HG02973 (cell line): ENCODE data around the gene BCORL1.
A peak's percentile ranks its signal among the peaks of the same experiment; 100 is the strongest.

Experiments
- ATAC-seq: cut with Tn5 transposase; IDR thresholded peaks from one replicate; pipeline ENCODE4 v1.9.1; 2021; ENCODE audit warnings: moderate library complexity; ENCODE audit not compliant: unreplicated experiment

Gene BCORL1

DNA sequence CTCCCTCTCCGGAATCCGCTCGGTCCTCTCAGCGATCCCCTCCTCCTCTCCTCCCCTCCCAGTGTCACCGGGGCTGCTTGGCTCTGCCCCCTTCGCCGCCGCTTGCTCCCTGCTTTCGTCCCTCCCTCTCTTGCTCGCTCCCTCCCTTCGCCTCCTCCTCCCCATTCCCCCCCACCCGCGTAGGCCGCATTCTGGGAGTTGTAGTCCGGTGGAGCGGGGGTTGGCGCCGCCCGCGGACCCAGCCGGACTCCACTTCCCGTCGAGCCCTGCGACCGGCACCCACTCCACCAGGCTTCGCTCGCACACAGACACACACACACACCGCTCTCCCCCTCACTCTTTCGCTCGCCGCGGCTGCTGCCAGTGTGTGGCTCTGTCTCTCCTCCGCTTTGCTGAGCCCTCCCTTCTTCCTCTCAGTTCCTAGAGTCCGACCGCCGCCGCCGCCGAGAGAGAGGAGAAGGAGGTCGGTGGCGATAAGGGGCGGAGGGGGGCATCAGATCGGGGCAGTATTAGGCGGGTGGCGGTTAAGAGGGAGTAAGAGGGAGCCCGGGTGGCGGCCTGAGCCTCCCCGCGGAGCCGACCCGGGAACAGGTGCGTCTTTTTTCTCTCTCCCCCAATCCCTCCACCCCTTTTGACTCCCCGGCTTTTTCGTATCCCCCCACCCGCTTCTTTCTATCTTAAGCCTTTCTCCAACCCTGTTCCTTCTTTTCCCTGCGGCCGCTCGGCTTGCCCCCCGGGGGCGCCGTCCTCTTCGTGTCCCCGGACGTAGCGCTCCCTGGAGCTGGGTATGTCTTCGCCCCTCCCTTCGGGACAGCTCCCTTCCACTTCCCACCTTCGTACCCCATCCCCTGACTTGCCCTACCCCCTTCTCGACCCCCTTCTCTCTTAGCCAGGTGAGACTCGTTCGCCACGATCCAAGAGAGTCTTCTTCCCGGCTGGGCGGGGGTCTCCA is at the start of gene BCORL1:
TSS of gene BCORL1 (plus strand) at position 336 of the 952 bp plus-strand sequence. CDS start 22,597 bp downstream, outside the sequence.
- ATAC-seq, result peak; percentile 87

- ATAC-seq, result peak; percentile 3
These were observed 49.6 kb upstream of the BCORL1 start for GRCh38 chrX:129932821-129933321.

DNA sequence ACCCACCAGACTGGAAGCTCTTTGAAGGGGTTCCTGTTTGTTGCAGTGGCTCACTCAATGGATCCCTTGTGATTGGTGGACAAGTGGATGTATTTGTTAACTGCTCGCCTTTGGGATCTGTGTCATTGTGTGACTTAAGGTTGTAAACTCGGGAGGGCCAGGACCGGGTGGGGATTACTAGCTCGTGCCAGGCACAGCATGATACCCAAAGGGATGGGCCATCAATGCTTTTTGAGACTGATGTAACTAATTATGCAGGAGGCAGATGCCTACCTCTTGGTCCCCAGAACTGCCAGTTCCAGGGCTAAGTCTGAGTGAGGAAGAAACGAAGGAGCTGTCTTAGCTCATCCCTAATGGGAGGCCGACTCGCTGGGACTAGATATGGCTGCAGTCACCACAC is 48.7 kb upstream of the BCORL1 start:
- no peak for ATAC-seq

DNA sequence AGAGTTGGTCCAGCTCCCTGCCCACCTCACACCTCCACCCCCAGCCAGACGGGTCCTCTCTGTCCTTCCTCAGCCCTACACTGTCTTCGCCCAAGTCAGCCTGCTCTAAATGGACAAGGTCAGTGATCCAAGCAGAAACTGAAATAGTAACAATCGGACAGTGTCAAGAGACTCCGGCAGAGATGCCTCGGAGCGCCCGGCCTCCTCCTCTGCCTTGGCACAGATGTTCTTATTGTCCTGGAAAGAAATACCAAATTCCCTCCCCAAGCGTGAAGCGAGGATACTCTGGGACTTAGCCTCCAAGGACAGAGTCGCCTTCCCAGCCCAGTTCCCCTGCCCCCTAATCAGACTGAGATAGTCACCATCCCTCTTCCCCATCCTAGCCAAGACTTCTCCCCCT is 48.0 kb upstream of the BCORL1 start:
- ATAC-seq, result no peak

DNA sequence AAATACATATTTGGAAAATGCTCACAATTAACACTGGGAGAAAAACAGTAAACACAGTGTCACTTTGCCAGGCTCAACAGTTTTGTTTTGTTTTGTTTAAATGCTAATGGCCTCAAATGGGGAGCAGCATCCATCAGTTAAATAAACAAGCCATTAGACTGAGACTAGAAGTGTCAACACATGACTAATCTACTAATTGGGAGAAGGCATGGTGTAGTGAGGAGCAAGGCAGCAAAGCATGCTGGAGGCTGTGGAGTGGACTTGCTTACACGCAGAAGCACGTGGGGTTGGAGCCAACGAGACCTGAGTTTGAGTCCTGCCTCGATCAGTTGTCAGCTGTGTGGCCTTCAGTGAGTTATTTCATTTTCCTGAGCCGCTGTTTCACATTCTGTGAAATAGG is 47.5 kb upstream of the BCORL1 start:
- ATAC-seq, result no peak

DNA sequence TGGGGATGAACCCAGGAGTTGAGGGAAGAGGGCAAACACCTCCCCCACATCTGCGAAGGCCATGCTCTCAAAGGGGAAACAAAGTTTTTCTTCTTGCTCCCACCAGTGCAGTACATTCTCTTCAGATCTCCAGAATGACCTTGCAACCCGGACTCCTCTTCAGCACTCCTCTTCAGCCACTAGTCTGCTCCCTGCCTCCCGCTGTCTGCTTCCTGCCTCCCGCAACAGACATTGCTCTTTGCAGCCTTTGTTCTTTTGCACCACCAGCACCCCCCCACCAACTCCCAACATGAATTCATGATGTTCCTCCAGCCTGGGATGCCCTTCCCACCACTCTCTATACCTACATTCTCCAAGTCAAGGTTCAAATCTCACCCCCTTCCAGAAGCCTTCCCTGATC is 44.4 kb upstream of the BCORL1 start:
- ATAC-seq, result no peak

- ATAC-seq, result no peak
These were observed 42.4 kb upstream of the BCORL1 start for GRCh38 chrX:129939986-129940385.

DNA sequence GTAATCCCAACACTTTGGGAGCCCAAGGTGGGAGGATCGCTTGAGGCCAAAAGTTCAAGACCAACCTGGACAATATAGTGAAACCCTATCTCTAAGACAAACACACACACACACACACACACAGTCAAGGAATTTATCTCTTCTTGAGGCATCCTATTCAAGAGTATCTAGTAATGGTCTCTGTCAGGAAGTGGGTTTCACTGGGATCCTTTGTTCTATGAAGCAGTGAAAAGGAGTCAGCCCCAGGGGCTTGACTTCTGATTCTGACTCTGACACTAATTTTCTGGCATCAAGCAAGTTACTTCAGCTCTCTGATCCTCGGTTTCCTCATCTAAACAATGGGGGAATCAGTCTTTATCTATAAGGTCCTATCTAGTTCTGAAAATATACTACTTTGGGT is 41.7 kb upstream of the BCORL1 start:
- no peak for ATAC-seq

DNA sequence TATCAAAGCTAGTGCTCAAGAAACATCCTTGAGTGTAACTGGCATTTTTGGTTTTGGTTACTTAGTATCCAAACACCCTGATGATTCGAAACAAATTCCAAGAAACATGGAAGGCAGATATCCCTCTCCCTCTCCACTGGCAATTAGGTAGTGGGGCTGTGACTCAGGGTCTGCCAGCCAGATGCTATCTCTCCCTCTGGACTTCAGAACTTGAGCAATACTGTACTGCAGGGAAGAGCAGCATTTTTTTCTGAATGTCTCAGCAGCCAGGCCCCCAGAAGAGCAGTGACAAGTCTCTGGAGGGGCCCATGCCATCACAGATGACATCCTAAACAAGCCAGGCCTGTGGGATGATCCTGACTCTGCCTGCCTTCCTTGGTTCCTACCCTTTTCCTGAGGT is 37.3 kb upstream of the BCORL1 start:
- ATAC-seq, result no peak

GRCh38 chrX:129953334-129953648 is 29.1 kb upstream of the BCORL1 start:
- ATAC-seq, result no peak

DNA sequence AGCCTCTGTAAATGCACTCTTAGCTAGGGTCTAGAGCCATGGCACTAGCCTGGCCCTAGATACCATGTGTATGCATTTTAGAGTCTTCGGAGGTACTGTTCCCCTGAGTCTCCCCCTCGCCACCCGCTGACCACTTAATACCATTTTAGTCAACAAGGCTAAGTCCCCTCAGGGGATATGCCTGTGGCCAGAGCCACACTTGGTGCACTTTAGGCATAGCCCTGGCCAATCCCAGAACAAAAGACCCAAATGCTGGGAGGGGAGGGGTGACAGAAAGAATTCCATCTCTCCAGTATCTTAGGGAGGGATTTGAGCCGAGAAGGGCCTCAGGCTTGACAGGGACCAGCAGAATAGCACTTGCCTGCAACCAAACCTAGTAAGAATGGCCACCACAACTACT is 28.6 kb upstream of the BCORL1 start:
- ATAC-seq, result no peak

GRCh38 chrX:129954804-129955203 is 27.6 kb upstream of the BCORL1 start:
- ATAC-seq, result no peak

DNA sequence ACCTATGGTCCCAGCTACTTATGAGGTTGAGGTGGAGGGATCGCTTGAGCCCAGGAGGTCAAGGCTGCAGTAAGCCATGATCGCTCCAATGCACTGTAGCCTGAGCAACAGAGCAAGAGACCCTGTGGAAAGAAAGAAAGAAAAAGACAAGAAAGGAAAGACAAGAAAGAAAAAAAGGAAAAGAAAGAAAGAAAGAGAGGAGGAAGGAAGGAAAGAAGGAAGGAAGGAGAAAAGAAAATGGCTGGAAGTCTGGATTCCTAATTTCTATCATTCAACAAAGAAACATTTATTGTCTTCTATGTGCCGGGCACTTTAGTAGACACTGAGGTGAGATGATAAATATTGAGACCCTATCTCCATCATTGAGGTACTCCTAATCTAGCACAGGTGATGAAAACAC is 26.8 kb upstream of the BCORL1 start:
- no peak for ATAC-seq

DNA sequence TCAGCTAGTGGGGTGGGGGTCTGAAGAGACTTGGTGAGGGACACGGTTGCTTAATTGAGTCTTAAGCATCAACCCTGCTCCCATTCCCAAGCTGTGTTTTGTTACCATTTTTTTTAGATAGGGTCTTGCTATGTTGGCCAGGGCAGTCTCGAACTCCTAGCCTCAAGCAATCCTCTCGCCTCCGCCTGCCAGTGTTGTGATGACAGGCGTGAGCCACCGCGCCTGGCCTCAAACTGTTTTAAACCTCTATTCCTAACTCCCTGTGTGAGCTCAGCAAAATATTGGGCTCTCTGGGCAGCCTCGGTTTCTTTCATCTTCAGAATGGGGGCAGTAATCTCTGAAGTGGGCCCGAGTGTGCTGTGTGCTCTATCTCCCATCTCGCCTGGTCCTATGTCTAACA is 26.3 kb upstream of the BCORL1 start:
- no peak for ATAC-seq

- ATAC-seq, result no peak
These were observed 25.7 kb upstream of the BCORL1 start for GRCh38 chrX:129956765-129957164.

DNA sequence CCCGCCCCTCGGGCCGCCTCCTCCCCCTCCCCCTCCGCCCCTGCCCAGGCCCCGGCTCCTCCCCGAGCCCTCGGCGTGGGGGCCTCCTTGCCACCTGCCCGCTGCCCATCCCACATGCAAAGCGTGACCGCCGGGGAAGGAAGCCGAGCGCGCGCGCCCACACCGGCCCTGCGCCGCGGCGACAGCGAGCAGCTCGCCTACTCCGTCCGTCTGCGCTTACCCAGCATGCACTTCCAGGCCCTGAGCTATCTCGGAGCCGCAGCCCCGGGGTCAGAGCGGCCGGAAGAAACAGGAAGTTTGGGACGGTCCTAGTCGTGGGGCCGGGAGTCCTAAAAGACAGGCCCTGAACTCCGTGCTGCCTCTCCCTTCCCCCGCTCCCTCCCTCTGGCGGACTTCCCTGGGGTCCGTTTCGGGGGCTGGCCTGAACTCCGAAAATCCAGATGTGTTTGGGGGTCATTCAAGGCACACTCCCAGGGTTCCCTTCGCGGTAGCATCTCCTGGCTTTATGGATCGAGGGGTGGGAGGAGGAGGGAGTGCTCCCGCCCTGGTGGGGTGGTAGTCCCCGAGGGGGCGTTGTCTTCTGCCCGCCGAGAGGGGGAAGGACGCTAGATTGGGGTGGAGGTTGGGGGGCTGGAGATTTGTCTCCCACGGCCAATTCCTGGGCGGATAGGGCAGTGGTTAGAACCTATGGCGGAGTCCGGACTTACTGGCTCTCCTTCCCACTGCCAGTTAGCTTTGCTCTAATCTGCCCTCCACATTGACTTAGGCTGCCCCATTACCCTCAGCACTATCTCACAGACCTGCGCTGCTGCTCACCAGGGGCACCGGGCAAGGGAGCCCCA is 25.0 kb upstream of the BCORL1 start:
- peak; percentile 58 for ATAC-seq

GRCh38 chrX:129958083-129958465 is 24.4 kb upstream of the BCORL1 start:
- ATAC-seq, result no peak

DNA sequence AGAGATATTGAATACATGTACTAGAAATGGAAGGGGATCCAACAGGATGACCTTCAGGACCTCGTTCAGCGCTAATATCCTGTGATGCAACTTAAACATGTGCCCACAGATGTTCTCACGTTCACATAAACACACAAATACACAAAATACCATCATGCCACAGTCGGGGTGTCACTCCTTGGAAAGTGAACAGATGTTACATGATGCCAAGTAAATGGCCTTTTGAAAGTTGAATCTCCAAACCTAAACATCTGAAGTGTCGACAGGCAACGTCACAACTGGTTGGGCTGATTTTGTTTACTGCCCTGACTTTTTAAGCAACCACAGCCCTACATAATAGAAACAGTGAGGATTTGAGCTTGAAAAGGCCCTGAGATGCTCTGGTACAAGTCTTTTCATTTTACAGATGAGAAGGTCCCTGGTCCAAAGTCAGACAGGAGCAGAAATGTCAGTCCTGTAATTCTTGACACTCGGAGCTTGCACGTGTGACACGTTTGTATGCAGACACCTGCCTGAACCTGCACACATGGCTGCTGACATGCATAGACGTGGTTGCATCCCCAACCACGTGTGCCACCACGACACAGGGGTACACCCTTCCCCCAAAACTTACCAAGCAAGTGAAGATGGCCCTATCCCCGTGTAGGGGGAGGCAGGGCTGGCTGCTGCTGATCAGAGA is 23.5 kb upstream of the BCORL1 start:
- no peak for ATAC-seq

DNA sequence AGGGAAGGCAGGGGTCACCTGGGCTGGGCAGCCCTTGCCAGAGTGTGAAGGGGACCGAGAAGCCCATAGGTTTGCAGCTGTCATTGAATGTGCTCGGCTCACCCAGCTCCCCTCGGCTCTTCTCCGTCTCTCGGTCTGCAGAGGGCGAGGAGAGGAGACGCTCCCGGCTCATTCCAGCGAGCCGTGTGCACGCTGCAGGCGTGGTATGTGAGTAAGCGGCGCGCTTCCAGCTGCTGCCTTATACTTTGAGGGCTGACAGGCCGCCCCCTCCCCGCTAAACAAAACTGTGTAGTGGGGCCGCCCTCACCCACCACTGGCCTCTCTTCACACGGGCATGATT is 23.0 kb upstream of the BCORL1 start:
- ATAC-seq, result no peak

- peak; percentile 92 for ATAC-seq
These were observed 21.0 kb upstream of the BCORL1 start for GRCh38 chrX:129961180-129962083.
